Central memory CD4-positive, alpha-beta T cell (primary cell): Measurements from ENCODE around the gene PLEK2.
"Not testable (repeated sequence)": the region's sequence is repeated elsewhere in the genome, so short reads cannot be mapped to it uniquely, and the experiment has no call there.

Experiments
- DNase-seq: peaks from one replicate; pipeline ENCODE4 v3.0.0; 2022

The PLEK2 gene

GRCh38 chr14:67357969-67358354 is 54.0 kb downstream of the PLEK2 start:
- DNase-seq: no peak

GRCh38 chr14:67357186-67357968 is 54.6 kb downstream of the PLEK2 start:
- DNase-seq: no peak

GRCh38 chr14:67352055-67352454 is 59.9 kb downstream of the PLEK2 start:
- DNase-seq: no peak

GRCh38 chr14:67345583-67345982 is 66.4 kb downstream of the PLEK2 start:
- no peak for DNase-seq

GRCh38 chr14:67343601-67344230 is 68.2 kb downstream of the PLEK2 start:
- DNase-seq: no peak

- not testable (repeated sequence) for DNase-seq
Observed at GRCh38 chr14:67341231-67341630, 70.7 kb downstream of the PLEK2 start.
